Measurements from ENCODE around the gene ABCD3. TPM values are rescaled to one million over a fixed set of nuclear protein-coding genes. Genes with fewer than 3 reads are reported as not detected.

Gene ABCD3
- total RNA-seq, 1 donor from 2014 or later = 22.3 TPM

GRCh38 chr1:94544706-94545490 lies 126.7 kb downstream of the ABCD3 start:
- no peak for DNase-seq (ENCODE audit: low read depth)
- TF ChIP-seq CTCF (conservative IDR thresholded peaks at IDR 0.05; ENCODE audit: low read depth, low read length) = no peak
- H3K4me3 ChIP-seq (ENCODE audit: low read depth, low read length) = no peak overlapping the region

- no peak overlapping the region for H3K4me3 ChIP-seq (ENCODE audit: low read depth, low read length)
- no peak for TF ChIP-seq CTCF (conservative IDR thresholded peaks at IDR 0.05; ENCODE audit: low read depth, low read length)
- DNase-seq (ENCODE audit: low read depth) = no peak
These were observed 131.5 kb downstream of the ABCD3 start for GRCh38 chr1:94549706-94550105.

- no peak for DNase-seq (ENCODE audit: low read depth)
- no peak overlapping the region for H3K4me3 ChIP-seq (ENCODE audit: low read depth, low read length)
- no peak for TF ChIP-seq CTCF (conservative IDR thresholded peaks at IDR 0.05; ENCODE audit: low read depth, low read length)
These were observed 132.2 kb downstream of the ABCD3 start for GRCh38 chr1:94550396-94550795.

GRCh38 chr1:94550800-94551241 lies 132.6 kb downstream of the ABCD3 start:
- H3K4me3 ChIP-seq (ENCODE audit: low read depth, low read length) = no peak overlapping the region
- no peak for TF ChIP-seq CTCF (conservative IDR thresholded peaks at IDR 0.05; ENCODE audit: low read depth, low read length)

GRCh38 chr1:94551449-94551848 lies 133.3 kb downstream of the ABCD3 start:
- no peak overlapping the region for H3K4me3 ChIP-seq (ENCODE audit: low read depth, low read length)
- no peak for DNase-seq (ENCODE audit: low read depth)
- TF ChIP-seq CTCF (conservative IDR thresholded peaks at IDR 0.05; ENCODE audit: low read depth, low read length) = no peak

More at GRCh38 chr1:94550800-94551241, 132.6 kb downstream of the ABCD3 start:
- no peak for DNase-seq (ENCODE audit: low read depth)

- TF ChIP-seq CTCF (conservative IDR thresholded peaks at IDR 0.05; ENCODE audit: low read depth, low read length) = no peak
- DNase-seq (ENCODE audit: low read depth) = no peak
- H3K4me3 ChIP-seq (ENCODE audit: low read depth, low read length) = no peak overlapping the region
These were observed 133.9 kb downstream of the ABCD3 start for GRCh38 chr1:94552071-94552586.

- H3K4me3 ChIP-seq (ENCODE audit: low read depth, low read length) = no peak overlapping the region
- TF ChIP-seq CTCF (conservative IDR thresholded peaks at IDR 0.05; ENCODE audit: low read depth, low read length) = no peak
- no peak for DNase-seq (ENCODE audit: low read depth)
These were observed 135.1 kb downstream of the ABCD3 start for GRCh38 chr1:94553323-94553730.

Measured in epithelial cell of proximal tubule (primary cell).